Stimulated activated CD8-positive, alpha-beta memory T cell treated with anti-CD3 and anti-CD28 coated beads, Interleukin-15, amount 100 ng/mL, for 1 hour (primary cell): ENCODE results near the gene TM9SF3.

ENCODE experiments used
- DNase-seq: peaks from one replicate; pipeline ENCODE4 v3.0.0-alpha.2; 2020; ENCODE audit warnings: low read depth

TM9SF3 gene

DNA sequence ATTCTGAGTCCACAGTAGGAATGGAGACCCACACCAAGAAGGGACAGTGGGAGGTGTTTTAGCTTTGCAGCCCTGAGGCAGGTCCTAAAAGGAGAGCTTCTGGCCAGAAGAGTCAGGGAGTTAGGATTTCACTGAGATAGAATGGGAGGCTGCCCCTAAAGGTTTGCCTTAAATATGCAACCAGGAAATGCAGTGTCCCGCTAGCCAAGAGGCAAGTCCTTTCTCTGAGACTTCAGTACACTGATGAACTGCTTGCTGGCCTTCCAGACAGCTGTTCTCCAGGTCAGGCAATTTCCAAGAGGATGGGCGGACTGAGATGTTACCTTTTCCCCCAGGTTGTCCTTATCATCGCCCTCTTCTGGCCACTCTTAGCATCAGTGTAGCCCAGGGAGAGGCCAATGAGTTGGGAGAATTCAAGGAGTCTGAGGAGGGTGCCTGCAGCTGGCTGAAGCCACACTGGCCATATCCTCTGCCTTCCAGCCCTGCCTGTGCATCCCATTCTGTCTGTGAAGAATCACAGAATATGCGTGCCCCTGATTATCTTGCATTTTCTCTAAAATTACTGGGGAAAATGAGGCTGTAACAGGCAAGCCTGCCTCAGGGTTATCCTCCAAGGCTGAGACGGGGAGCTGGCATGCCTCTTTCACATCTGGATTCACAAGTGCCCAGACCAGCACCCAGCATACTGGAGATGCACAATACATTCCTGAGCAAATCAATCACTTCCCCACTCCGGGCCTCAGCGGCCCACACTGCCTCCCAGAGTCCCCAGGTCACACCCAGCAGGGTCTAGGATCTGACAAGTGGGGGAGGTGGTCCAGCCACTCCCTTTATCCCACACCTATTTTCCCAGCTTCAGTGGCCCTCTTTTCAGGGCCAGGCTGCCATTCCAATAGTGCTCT, 75.5 kb downstream of the TM9SF3 start:
- no peak for DNase-seq

DNA sequence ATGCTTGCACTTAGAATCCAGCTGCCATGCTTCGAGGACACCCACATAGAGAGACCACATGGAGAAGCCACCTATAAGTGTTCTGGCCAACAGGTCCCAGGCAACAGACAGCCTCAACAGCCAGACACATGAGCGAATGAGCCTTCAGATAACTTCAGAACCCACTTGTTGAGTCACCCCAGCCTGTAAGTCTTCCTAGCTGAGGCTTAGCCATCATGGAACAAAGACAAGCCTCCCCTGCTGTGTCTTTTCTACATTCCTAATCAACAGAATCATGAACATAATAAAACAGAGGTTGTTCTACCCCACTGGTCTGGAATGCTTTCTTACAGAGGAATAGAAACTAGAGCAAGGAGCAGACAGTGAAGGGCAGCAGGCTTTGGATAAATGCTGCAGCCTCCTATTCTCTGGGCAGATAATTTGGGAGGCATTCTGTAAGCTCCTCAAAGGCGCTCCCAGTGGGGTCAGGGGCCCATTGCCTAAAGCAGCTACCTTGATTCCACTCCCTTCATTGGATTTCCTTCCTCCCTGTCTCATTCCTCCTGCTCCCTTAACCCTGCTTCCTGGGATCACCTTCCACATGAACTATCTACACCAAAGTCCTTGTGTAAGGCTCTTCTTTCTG, 77.7 kb downstream of the TM9SF3 start:
- no peak for DNase-seq

DNA sequence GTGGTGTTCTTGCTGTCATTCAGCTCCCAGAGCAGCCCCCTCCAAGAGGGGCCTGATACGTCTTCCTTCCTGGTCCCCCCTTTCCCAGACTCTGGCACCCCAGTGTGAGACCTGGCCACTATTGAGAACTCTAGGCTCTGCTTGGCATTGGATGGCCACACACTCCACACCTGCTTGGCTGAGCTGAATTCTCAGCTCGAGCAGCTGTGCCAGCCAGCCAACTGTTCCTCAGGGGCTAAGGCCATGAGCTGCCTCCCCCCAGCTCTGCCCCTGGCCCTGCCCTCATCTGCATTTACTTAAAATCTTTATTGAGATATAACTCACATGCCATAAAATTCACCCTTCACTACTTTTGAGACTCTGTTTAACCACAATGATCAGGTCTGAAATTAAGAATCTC, 79.8 kb downstream of the TM9SF3 start:
- no peak for DNase-seq

DNA sequence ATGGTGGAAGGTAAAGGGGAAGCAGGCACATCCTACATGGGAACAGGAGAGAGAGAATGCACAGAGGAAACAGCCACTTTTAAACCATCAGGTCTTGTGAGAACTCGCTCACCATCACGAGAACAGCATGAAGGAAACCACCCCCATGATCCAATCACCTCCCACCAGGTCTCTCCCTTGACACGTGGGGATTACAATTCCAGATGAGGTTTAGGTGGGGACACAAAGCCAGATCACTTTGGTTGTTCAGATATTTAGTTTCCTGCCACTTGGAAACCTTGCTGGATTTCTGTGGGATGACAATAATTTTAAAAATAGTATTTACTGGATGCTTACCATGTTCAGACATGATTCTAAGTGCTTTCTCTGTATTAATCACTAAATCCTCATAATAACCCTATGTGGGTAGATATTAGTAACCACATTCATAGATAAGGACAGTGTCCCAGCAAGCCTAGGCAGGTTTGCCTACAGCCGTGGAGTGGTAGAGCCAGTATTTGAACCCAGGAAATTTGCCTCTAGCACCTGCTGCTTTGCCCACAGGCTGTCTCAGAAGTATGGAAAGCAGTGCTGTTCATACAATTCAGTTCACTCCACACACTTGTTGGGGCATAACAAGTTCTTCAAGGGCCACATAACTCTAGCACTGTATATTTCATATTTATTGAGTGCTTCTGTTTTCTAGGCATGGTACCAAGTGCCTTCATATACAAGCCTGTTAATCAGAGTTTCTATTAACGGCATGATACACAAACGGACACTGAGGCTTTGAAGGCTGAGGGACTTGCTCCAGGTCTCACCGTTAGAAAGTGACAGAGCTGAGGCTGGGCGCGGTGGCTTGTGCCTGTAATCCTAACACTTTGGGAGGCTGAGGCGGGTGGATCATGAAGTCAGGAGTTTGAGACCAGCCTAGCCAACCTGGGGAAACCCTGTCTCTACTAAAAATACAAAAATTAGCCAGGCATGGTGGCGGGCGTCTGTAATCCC, 81.4 kb downstream of the TM9SF3 start:
- no peak for DNase-seq

DNA sequence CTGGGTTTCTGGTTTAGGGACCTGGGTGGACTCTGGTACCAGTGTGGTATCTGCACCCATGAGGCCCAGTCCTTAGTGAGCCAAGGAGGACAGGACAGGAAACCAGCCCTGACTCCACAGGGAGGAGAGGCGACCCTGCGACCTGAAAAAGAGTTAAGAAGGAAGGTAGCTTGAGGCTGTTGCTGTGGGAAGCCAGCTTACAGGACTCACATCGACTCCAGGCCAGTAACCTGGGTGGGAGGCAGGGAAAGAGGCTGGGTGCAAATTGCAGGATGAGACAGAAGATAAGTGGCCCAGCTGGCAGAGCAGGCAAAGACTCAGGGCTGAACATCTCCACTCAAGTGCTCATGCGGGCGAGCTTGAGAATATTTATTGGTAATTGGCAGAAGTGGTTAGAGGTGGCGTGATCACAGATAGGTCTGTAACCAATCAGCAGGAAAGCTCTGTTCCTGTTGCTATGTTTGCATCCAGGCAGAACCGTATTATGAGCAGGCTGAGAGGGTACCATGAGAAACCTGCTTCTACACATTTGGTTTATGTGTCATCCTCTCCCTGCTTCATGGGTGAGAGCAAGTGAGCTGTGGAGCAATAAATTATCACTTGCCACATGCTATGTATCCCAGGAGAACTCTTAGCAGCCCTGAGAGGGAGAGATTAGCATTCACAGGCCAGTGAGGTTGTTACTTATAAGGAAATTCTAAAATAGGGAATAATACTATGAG, 84.1 kb downstream of the TM9SF3 start:
- no peak for DNase-seq

DNA sequence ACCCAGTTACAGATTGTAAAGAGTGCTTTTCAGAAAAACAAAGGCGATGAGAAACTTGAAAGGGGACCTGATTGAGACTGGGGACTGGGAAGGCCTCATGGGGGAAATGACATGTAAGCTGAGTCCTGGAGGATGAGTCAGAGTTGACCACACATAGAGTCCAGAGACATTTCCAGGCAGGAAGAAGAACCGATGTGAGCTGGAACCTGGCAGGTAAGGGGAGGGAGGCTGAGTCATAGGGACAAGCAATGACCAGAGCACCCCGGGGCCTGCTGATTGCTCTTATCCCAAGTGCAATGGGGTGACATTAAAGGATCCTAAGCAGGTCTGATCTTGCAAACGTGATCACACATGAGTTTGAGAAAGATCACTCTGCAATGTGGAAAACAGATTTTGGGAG, 84.8 kb downstream of the TM9SF3 start:
- DNase-seq = no peak

DNA sequence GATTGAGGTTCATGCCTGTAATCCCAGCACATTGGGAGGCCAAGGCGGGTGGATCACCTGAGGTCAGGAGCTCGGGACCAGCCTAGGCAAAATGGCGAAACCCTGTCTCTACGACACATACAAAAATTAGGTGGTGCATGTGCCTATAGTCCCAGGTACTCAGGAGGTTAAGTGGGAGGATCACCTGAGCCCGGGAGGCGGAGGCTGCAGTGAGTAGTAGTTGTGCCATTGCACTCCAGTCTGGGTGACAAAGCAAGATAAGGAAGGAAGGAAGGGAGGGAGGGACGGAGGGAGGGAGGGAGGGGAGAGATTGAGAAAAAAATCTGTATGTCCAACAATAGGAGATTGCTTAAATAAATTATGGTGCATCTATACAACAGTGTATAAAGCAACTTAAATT, 86.3 kb downstream of the TM9SF3 start:
- no peak for DNase-seq

DNA sequence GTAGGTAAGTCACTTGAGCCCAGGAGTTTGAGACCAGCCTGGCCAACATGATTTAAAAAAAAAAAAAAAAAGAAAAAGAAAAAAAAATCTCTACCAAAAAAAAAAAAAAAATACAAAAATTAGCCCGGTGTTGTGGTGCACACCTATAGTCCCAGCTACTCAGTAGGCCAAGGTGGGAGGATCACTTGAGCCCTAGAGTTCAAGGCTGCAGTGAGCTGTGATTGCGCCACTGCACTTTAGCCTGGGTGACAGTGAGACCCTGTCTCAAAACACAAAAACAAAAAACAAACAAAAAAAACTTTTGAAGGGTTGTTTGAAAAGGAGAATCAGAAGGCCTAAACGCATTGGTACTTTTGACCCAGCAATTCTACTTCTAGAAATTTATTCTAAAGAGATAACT, 86.8 kb downstream of the TM9SF3 start:
- no peak for DNase-seq

DNA sequence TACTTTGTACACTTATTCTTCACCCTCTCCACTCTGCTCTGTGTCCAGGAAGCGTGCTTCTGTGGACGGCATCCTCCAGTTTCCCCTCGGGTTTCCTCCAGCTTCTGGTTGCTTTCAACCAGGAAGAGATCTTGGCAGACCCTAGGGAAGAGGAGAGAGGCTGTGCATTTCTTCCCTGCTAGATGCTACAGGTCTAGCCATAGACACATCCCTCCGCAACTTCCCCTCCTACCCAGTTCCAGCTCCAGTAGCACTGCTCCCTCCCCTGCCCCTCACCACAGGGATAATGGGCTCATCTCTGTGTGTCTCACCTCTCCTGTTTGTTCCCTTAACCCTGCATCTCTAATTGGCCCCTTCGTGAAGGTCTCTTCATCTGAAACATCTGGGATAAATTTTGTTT, 89.4 kb downstream of the TM9SF3 start:
- DNase-seq = no peak

DNA sequence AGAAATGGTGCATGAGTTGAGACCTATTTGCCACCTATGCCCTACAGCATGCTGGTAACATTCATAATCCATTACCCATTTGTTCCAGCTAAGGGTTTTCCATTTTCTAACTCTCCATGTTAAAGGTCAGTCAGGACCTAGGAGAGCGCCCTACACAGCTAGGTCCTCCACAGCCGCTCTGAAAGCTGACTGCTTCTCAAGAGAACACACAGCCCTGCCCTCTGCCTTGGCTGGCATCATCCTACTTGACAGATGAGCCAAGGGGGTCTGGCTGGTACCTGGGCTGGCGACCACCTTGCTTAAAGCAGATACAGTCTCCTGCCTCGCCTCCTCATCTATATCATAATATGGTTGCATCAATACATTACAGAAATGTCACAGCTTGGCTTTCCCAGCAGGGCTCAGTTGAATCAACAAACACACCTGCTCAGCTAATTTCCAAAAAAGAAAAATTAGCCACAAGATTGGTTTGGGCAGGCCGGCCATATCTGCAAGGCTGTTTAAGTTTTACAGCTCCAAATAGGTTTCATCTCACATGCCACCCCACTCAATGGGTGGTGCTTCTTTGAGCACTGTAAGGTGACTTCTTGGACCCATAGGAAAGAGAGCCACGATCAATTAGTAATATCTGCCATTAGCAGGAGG, 90.4 kb downstream of the TM9SF3 start:
- DNase-seq = no peak

DNA sequence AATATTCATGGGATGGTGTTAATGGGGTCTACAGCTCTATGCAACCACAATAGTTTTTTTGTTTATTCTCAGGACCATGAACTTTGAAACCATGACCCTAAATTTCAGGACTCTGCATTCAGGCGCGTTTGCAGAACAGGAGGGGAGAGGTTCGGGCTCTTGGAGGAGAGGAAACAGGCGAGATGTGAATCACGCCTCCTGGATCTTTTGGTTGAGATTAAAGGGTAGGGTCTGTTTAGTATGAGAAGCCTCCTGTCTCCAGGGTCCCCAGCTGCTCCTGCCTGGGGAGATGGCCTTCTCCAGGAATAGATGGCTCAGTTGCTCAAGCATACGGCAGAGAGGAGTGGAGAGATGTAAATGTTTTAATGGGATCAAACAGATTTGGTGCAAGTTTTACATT, 91.3 kb downstream of the TM9SF3 start:
- no peak for DNase-seq

DNA sequence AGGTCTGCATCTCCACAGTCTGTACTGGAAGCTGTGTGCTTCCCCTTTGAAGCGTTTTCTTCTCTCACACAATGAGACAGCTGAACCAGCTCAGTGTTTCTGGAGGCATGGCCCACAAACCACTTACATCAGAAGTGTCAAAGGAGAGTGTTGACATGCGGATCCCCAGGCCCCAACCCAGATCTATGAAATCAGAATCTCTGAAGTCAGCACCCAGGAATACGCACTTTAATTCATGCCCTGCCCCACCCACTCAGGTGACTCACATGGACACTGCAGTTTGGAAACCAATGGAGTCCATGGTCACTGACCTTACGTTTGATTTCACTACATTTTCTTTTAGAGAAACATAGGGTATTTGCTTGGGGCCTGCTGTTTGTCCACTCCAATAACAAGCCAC, 92.1 kb downstream of the TM9SF3 start:
- DNase-seq = no peak

DNA sequence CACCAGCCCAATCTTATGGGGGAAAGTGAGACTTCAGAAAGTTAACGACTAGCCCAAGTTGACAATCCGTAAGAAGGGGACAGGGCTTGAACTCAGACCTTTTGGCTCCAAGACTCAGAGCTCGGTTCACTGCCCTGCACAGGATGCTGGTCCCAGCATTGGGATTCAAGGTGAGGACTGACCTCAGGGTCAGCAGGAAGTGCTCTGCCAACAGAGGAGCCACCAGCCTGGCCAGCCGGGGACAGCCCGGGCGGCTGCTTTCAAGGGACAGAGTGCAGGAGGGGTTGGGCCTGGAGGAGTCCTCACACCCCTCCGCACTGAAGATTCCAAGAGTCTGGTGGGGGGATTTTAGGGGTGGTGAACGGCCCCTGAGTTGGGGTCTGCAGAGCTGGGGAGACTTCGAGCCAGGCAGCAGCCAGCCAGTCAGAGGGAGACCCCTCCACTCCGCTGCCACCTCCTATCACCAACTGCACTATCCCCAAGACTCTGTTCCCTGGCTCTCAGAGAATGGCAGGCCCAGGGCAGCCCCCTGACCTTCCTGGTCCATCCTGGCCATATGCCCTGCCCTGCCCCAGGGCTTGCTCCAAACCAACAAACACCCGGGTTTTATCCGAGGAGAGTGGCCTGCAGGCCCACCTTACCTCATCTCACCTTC, 92.8 kb downstream of the TM9SF3 start:
- no peak for DNase-seq

DNA sequence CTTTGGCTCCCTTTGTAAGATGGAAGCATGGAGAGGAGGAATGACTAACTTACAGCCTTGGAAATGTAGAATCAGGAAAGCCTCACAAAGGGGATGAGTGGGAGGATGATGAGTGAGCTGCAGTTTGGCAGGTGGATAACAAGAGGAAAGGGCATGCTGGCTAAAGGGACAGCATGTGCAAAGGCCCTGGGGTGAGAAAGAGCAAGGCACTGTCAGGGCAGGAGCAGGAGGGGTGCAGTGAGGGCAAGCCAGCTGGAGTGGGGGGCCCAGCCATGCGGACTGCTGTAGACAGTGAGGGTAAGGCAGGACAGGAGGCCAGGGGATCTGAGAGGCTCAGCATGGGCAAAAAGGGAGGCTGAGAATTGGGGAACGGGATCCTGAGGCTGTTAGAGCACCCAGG, 93.6 kb downstream of the TM9SF3 start:
- DNase-seq = no peak

DNA sequence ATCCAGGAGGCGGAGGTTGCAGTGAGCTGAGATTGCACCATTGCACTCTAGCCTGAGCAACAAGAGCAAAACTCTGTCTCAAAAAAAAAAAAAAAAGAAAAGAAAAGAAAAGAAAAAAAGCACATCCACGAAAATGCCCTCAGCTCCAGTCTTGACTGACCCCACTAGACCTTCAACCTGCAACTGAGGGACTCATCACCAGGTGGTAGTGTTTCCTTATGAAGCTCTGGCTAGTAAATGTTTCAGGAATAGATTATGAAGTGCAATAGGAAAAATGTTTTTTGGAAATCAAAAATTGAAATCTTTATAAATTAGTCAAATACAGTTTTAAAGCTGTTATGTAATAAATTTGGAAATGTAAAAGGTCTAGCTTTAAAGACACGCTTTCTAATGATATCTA, 95.5 kb downstream of the TM9SF3 start:
- no peak for DNase-seq

DNA sequence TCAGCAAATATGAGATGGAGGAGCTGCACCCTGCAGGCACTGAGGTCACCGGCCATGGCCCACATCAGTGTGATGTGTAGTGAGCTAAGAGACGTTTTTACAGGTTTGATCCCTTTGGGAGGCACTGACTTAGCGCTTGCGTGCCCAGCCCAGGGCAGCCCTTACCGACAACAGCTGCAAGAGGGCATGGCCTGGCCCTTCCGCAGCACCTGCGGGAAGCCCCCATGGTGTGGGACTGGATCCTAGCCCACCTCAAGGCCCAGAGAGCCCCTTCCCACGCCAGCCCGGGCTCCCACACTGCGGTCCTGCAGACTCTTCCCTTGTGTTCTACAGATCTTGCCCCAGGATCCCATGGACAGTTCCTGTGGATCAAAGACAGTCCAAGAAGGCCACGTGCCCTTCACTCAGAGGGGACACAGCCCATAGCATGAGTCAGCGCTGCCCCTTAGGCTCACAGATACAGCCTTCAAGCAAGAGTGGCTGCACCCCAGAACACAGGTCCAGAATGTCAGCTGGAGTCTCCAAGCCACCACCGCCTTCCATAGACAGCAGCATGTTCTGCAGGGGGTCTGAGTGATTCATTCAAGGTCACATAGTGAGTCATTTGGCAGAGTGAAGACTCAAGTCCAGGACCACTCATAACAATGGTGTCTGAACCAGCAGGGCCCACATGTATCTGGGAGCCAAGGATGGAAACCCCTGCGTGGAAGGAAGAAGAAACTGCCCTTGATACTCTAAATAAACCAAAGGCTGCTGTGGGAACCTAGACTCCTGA, 98.5 kb downstream of the TM9SF3 start:
- DNase-seq = no peak

DNA sequence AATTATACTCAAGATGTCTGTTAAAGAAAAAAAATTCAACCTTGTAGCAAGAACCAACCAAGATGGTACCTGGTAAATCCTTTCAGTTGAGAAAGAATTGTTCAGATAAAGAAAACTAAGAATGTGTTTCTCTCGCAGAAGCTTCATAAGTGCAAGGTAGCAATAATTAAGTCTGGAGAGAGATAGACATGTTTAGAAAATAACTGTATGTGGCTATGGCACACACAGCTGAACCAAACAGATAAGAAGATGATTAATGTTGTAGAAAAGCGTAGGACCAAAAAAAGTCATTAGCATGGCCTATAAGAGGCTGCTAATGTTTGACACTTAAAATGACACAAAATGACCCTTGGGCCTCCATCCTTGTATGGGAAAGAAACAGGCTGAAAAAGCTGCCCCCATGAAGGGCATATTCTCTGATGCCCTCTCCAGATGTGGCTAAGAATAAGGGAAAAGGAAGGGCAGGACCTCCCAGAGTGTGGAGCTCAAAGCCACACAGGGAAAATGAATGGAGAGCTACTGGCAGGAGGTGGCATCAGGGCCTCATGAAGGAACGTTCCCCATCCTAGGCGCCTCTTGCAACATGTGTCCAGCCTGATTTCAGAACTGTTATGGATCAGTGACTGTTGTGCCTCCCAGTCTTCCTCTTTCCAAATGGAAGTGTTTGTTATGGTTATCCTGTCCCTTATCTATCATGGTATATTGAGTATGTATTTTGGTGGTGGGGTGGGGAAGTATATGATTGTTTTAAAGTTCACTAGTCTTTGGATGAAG, 103.8 kb downstream of the TM9SF3 start:
- DNase-seq = no peak

DNA sequence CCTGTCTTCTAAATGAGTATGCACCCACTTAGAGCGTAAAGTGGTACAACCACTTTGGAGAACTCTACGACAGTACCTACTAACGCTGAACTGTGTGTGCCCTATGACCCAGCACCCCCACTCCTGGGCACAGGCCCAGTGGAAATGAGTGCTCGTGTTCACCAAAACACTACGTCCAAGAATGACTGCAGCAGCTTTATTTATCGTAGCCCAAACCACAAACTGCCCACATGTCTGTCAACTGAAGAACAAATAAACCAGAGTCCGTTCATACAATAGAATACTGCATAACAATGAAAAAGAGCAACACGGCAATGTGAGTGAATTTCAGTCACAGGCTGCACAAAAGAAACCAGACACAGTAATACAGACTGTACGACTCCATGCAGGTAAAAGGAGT, 108.5 kb downstream of the TM9SF3 start:
- no peak for DNase-seq

DNA sequence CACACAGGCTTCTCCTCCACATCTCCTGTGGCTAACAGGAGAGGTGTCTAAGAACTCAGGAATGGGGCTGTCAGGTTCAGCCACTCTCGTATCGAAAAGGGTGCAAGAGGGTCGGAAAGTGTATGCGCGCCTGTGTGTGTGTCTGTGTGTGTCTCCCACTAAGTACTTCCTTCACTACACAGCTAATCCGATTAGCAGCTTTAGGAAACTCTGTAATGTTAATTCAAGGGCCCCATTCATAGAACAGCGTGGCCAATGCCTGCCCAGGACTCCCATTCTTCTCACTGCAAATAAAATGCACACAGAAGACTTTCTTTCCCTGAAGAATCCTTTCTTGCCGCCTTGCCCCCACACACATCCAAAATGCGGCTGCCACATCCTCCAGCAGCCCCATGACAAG, 112.9 kb downstream of the TM9SF3 start:
- DNase-seq = no peak
